NCI-H748 treated with DMSO at 0.1 percent for 48 hours (cell line): Measurements from ENCODE around the gene CCDC57.
A peak's percentile ranks its signal among the peaks of the same experiment; 100 is the strongest.
"Not testable (repeated sequence)": the region's sequence is repeated elsewhere in the genome, so short reads cannot be mapped to it uniquely, and the experiment has no call there.

Source experiments
- DNase-seq: peaks from one replicate; lab custom pipeline; 2025; lab: John Stamatoyannopoulos, UW

CCDC57 gene

GRCh38 chr17:82175951-82176350, 36.7 kb downstream of the CCDC57 start:
- DNase-seq = no peak

DNA sequence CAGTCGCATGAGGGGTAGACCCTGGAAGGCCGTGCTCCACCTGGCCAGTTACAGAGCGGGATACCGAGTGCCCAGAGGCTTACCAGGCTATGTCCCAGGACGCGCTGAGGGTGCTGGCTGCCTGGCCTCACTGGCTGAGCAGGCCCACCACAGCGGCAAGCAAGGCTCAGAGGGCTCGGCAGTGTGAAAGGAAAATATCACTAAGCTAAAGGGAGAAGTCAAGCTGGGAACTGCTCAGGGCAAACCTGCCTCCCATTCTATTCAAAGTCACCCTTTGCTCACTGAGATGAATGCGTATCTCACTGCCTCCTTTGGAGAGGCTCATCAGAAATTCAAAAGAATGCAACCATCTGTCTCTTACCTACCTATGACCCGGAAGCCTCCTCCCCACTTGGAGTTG, 37.4 kb downstream of the CCDC57 start:
- DNase-seq = no peak

- DNase-seq = not testable (repeated sequence)
Observed at GRCh38 chr17:82174042-82174857, 38.4 kb downstream of the CCDC57 start.

DNA sequence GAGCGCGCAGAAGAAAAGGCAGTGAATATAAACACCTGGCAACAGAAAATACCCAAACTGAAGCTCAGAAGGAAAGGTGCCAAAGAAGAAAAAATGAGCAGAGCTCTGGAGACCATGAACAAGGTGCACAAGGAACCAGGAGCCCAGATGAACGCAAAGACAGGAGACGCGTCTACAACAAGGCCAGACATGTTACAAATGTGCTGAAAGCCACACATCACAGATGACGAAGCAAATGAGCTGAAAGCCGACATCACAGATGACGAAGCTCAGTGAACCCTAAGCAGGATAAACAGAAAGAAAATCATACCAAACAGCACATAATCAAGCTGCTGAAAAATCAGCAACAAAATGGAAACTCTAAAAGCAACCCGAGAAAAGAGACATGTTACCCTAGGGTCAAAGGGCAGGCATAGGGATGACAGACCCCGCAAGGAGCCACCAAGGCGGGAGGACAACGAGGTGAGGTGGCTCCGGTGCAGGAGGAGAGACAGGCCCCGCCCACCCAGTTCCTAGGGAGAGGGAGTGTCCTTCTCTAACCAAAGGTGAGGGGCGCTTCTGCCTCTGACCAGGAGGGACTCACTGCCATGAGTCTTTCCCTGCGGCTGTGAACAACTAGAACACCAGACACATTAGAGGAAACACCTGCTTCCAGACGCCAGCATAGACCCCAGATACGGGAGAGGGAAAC, 39.1 kb downstream of the CCDC57 start:
- no peak for DNase-seq

DNA sequence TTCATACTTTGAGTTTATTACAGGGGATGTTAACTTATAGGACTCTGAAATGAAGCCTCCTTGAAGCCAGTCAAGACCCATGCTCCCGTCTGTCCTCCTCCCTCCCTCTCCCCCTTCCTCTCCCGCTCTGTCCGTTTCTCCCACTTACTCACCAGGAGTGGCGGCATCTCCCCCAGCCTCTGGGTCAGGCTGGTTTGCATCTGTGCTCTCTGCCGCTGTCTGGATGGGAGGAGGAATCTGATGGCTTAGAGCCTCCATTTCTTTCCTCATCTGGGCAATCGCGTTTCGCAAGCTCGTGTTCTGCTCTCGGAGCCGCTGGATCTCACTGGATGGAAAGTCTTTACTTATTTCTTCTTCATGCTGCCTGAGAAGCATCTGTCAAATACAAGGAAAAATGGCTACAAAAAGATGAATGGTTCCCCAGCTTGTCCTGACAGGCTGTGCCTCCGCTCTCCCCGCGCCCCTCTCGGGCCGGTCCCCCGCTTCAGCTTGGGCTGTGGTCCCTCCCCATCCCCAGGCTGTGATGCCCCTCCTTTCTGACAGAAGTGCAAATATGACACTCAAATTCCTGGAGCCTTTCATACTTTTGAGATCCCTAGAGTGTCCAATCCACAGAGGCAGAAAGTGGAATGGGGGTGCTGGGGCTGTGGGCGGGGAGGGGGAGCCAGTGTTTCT, 40.0 kb downstream of the CCDC57 start:
- no peak for DNase-seq

GRCh38 chr17:82171750-82172375, 40.8 kb downstream of the CCDC57 start:
- no peak for DNase-seq

- no peak for DNase-seq
Observed at GRCh38 chr17:82170412-82170961, 42.2 kb downstream of the CCDC57 start.

- no peak for DNase-seq
Observed at GRCh38 chr17:82168568-82168967, 44.1 kb downstream of the CCDC57 start.

DNA sequence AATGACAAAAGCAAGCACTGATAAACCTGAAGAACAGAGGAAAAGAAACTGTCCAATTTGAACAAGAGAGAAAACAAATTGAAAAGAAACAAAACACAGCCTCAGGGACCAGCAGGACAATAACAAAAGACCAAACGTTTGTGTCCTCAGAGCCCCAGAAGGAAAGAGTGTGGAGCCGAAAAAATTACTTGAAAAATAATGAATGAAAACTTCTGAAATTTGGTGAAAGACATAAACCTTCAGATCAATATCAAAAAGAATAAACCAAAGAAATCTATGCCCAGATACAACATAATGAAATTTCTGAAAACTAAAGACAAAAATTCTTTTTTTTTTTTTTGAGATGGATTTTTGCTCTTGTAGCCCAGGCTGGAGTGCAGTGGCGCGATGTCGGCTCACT, 45.6 kb downstream of the CCDC57 start:
- DNase-seq = no peak

- DNase-seq = no peak
Observed at GRCh38 chr17:82164853-82165252, 47.8 kb downstream of the CCDC57 start.

- DNase-seq = no peak
Observed at GRCh38 chr17:82161216-82161615, 51.4 kb downstream of the CCDC57 start.

GRCh38 chr17:82160075-82160474, 52.6 kb downstream of the CCDC57 start:
- DNase-seq = no peak

- no peak for DNase-seq
Observed at GRCh38 chr17:82158825-82159224, 53.8 kb downstream of the CCDC57 start.

DNA sequence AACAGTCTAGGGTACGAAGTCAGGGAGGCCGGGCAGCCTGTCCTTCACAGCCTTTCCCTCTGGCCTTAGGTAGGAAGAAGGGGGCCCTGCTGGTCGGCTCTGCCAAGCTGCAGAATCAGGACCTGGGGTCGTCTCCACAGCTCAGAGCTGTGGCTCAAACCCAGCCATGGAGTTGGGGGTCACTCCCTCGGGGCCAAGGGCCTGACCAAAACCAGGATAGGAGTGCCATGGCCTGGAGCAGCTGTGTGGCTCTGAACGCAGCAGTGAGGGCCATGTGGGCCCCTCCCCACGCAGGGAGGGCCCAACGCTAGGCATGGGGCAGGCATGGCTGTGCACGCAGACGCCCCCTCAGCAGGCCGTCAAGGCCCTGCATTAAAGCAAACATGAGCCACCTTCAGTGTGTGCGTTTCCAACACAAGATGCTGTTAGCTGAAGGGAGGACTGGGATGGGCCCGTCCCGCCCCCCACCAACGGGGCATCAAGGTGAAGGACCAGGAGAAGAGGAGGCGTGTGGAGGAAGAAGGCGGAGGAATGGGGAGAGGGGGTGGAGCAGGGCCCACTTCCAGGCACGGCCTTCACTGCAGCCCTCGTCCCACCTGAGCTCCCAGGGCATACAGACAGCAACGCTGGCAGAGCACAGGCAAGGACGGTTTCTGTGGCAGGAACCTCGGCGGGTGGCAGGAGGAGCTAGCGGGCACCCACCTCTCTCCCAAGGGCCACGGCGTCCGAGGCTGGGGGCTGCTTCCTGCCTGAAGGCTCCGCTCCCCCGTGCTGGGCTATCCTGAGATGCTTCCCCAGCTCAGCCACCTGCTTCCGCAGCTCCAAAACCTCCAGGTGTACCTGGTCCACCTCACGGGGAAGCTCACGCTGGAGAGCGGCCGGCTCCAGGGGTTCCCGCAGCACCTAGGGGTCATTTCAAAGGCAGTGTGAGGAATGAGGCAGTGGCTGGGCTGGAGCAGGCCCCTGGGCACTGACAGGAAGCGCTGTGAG, 55.3 kb downstream of the CCDC57 start:
- DNase-seq = no peak

DNA sequence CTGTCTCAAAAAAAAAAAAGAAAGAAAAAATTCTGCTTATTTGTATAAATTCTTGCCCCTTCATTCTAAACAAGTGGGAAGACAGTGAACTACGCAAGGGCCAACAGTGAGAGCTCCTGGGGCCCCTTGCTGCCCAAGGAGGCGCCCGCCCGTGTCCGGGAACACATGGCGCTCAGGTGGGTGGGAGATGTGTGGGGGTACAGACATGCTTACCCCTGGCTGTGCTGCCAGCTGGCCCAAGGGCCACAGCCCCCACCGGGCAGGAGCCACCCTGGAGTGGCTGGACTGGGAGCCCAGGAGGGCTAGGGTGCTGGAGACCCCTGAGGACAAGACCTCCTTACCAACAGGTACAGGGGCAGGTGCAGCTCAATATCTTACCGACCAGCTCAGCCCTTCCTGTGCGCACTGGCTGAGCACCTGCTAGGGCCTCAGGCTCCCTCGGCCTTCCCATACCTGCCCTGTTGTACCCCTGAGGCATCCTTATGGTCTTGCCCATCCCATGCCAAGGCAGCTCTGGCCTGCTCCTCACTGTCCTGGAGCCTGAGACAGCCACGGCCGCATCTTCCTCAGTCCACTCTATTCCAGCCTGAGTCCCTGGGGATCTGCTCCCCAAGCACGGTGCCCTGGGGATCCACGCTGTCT, 56.2 kb downstream of the CCDC57 start:
- DNase-seq = no peak

GRCh38 chr17:82155606-82156005, 57.0 kb downstream of the CCDC57 start:
- no peak for DNase-seq

DNA sequence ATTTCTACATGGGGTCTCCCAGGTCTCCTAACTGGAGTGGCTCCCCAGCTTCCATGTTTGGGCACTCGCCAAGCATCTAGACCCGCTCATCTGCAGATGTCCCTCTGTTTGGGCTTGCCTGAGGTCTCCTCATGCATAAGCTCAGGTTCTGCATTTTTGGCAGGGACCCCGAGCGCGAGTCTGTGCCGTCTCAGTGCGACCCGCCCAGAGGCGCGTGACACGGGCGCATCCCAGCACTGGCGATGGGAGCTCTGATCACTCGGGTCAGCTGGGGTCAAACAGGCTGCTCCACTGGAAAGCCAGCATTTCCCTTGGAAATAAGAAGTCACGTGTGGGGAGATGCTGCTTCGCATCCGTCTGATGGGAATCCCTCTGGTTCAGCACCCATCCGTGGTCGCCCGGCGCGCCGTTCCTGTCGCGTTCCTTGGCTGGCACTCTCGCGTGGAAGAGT, 57.7 kb downstream of the CCDC57 start:
- no peak for DNase-seq

DNA sequence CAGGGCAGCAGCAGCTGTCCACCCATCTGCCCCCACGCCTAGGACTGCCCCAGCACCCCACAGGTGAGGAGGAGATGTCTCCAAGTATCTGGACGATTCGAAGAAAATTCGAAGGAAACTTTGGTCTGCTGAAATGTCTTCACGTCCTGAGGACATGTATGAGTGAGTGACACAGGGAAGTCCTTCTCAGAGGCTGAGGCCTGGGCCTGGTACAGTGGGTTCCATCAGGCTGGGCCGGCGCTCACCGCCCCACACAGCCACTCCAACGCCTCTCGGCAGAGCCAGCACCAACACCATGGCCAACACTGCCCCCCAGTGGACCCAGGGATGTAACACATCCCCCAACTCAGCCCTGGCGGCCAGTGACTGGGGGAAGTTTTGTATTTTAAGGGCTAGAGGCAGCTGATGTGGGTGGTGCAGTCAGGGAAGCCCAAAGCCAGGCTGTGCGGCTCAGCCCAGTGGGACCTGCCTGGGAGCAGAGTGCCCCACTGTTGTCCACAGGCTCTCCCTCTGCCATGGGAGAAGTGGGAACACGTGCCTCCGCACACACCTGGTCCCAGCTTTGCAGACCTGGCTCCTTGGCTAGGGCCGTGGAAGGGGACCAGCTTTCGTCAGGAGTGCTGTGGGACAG, 58.8 kb downstream of the CCDC57 start:
- DNase-seq = peak; percentile 3

GRCh38 chr17:82153295-82153691, 59.3 kb downstream of the CCDC57 start:
- no peak for DNase-seq
